Testis (tissue), 2 donors: ENCODE measurements around the gene PTGES2.

Experiments used
- POLR2A ChIP-seq: fragments of 450-650 bp; IDR thresholded peaks from one replicate; pipeline ENCODE4 v1.6.1; 2017; ENCODE audit warnings: antibody characterized with exemption, mild to moderate bottlenecking, moderate library complexity
- TF ChIP-seq, protein P1 (sequence below), 3 experiments: fragments of 450-650 bp in 2 of 3; fragments of 200-600 bp in 1 of 3; sonication (generic) in 1 of 3; IDR thresholded peaks; one replicate each; pipeline ENCODE4 v1.5.1; 2016 to 2019; ENCODE audit warnings: antibody characterized with exemption in 3 of 3, mild to moderate bottlenecking in 2 of 3, moderate library complexity in 1 of 3

GRCh38 chr9:128101690-128102089, 25.8 kb downstream of the PTGES2 start:
- TF ChIP-seq, protein P1, sequence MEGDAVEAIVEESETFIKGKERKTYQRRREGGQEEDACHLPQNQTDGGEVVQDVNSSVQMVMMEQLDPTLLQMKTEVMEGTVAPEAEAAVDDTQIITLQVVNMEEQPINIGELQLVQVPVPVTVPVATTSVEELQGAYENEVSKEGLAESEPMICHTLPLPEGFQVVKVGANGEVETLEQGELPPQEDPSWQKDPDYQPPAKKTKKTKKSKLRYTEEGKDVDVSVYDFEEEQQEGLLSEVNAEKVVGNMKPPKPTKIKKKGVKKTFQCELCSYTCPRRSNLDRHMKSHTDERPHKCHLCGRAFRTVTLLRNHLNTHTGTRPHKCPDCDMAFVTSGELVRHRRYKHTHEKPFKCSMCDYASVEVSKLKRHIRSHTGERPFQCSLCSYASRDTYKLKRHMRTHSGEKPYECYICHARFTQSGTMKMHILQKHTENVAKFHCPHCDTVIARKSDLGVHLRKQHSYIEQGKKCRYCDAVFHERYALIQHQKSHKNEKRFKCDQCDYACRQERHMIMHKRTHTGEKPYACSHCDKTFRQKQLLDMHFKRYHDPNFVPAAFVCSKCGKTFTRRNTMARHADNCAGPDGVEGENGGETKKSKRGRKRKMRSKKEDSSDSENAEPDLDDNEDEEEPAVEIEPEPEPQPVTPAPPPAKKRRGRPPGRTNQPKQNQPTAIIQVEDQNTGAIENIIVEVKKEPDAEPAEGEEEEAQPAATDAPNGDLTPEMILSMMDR (IDR thresholded peaks at IDR 0.05): no peak
- TF ChIP-seq POLR2A: no peak
